ENCODE data around the gene ZNF431. TPM values are rescaled to one million over a fixed set of nuclear protein-coding genes. Genes with fewer than 3 reads are reported as not detected.
"Not testable (repeated sequence)": the region's sequence is repeated elsewhere in the genome, so short reads cannot be mapped to it uniquely, and the experiment has no call there.

Gene ZNF431
- total RNA-seq, 1 experiment from 2014 or later: 3.8 TPM

- no peak for DNase-seq (ENCODE audit: low read depth)
Observed at GRCh38 chr19:21147540-21147939, 5.7 kb downstream of the ZNF431 start.

GRCh38 chr19:21148681-21149080, 6.8 kb downstream of the ZNF431 start:
- no peak for DNase-seq (ENCODE audit: low read depth)

- DNase-seq (ENCODE audit: low read depth): no peak
Observed at GRCh38 chr19:21149877-21150276, 8.0 kb downstream of the ZNF431 start.

GRCh38 chr19:21151460-21151859, 9.6 kb downstream of the ZNF431 start:
- DNase-seq (ENCODE audit: low read depth): no peak

- peak; percentile 35 for DNase-seq (ENCODE audit: low read depth)
Observed at GRCh38 chr19:21158523-21159135, 16.8 kb downstream of the ZNF431 start.

GRCh38 chr19:21164541-21164940, 22.7 kb downstream of the ZNF431 start:
- DNase-seq (ENCODE audit: low read depth): no peak

- no peak for DNase-seq (ENCODE audit: low read depth)
Observed at GRCh38 chr19:21166436-21166835, 24.6 kb downstream of the ZNF431 start.

GRCh38 chr19:21197590-21198295, 55.9 kb downstream of the ZNF431 start:
- DNase-seq (ENCODE audit: low read depth): no peak

GRCh38 chr19:21202865-21203494, 61.1 kb downstream of the ZNF431 start:
- peak; percentile 20 for DNase-seq (ENCODE audit: low read depth)

- no peak for DNase-seq (ENCODE audit: low read depth)
Observed at GRCh38 chr19:21210037-21210621, 68.3 kb downstream of the ZNF431 start.

GRCh38 chr19:21221693-21222092, 79.9 kb downstream of the ZNF431 start:
- DNase-seq (ENCODE audit: low read depth): no peak

GRCh38 chr19:21229938-21230337, 88.1 kb downstream of the ZNF431 start:
- not testable (repeated sequence) for DNase-seq (ENCODE audit: low read depth)

GRCh38 chr19:21233691-21234090, 91.9 kb downstream of the ZNF431 start:
- DNase-seq (ENCODE audit: low read depth): no peak

- not testable (repeated sequence) for DNase-seq (ENCODE audit: low read depth)
Observed at GRCh38 chr19:21236751-21237150, 94.9 kb downstream of the ZNF431 start.

GRCh38 chr19:21238670-21239069, 96.8 kb downstream of the ZNF431 start:
- no peak for DNase-seq (ENCODE audit: low read depth)

Other genes starting within 250 kb of the ZNF431 start
- 19.7 and 20.5 TPM in 2 replicates for gene ZNF85, start 218.8 kb upstream of the ZNF431 start, total RNA-seq (2014; rRNA removed; shearing (Covaris generic))
- 7.6 and 13.3 TPM in 2 replicates for gene ZNF430, start 121.4 kb upstream of the ZNF431 start, total RNA-seq (2014; rRNA removed; shearing (Covaris generic))
- 20.4 and 20.9 TPM in 2 replicates for gene ZNF714, start 59.8 kb upstream of the ZNF431 start, total RNA-seq (2014; rRNA removed; shearing (Covaris generic))
- 4.7 and 4.8 TPM in 2 replicates for gene ZNF708, start 187.4 kb downstream of the ZNF431 start, total RNA-seq (2014; rRNA removed; shearing (Covaris generic))
- gene ZNF738, start 217.0 kb downstream of the ZNF431 start, total RNA-seq (2014; rRNA removed; shearing (Covaris generic)): 11.3 and 11.9 TPM in 2 replicates